Sigmoid colon (tissue), 7 donors: Measurements from ENCODE around the gene PAQR6. TPM values are rescaled to one million over a fixed set of nuclear protein-coding genes. Genes with fewer than 3 reads are reported as not detected.

Experiments used
- DNase-seq: peaks from one replicate; pipeline ENCODE4 v3.0.0-alpha.2; 2019
- H3K27ac ChIP-seq, 4 donors: fragments of 200-600 bp; sonication (generic); one replicate each; pipeline ENCODE4 v1.5.1; 2016 to 2019; ENCODE audit warnings: mild to moderate bottlenecking in 1 of 4
- H3K27me3 ChIP-seq, 3 donors: fragments of 200-600 bp; sonication (generic); one replicate each; pipeline ENCODE4 v1.5.1; 2019; ENCODE audit warnings: mild to moderate bottlenecking in 1 of 3
- H3K36me3 ChIP-seq, 4 donors: fragments of 200-600 bp; sonication (generic); one replicate each; pipeline ENCODE4 v1.5.1; 2016 to 2019
- H3K4me1 ChIP-seq, 4 donors: fragments of 200-600 bp; sonication (generic); one replicate each; pipeline ENCODE4 v1.5.1; 2017 to 2019
- H3K4me3 ChIP-seq, 4 donors: fragments of 200-600 bp; sonication (generic); one replicate each; pipeline ENCODE4 v1.5.1; 2017 to 2019; ENCODE audit warnings: mild to moderate bottlenecking in 2 of 4, moderate library complexity in 1 of 4
- H3K9me3 ChIP-seq, 4 donors: fragments of 200-600 bp in 3 of 4; sonication (generic) in 3 of 4; one replicate each; pipeline versions ENCODE4 v1.5.1 to v1.6.1; 2013 to 2019
- CTCF ChIP-seq, 4 experiments: fragments of 450-650 bp in 3 of 4; fragments of 200-600 bp in 1 of 4; IDR thresholded peaks; one replicate each; pipeline ENCODE4 v1.5.1; 2016 to 2019; ENCODE audit warnings: antibody characterized with exemption in 4 of 4, mild to moderate bottlenecking in 3 of 4, moderate library complexity in 2 of 4
- EP300 ChIP-seq, 4 donors: sonication (generic); formaldehyde crosslinking; IDR thresholded peaks; one replicate each; pipeline ENCODE4 v1.6.1; 2017; ENCODE audit warnings: antibody characterized with exemption in 4 of 4
- POLR2A ChIP-seq, 2 donors: fragments of 450-650 bp; IDR thresholded peaks; one replicate each; pipeline ENCODE4 v1.6.1; 2016; ENCODE audit warnings: antibody characterized with exemption in 2 of 2, mild to moderate bottlenecking in 2 of 2, moderate library complexity in 2 of 2
- POLR2AphosphoS5 ChIP-seq, 4 donors: sonication (generic); formaldehyde crosslinking; IDR thresholded peaks; one replicate each; pipeline ENCODE4 v1.6.1; 2017; ENCODE audit warnings: antibody characterized with exemption in 4 of 4
- WGBS, 2 donors: extraction: QIAGEN DNeasy Blood & Tissue Kit; methylation state at CpG; one replicate each; pipeline ENCODE4 v1.1.7; 2013; 5-methylcytosine and 5-hydroxymethylcytosine counted together
- intact Hi-C: fragments of 100-400 bp; cut with DNase I; formaldehyde crosslinking; loops from one replicate; pipeline ENCODE4 v1.15.1; 2023
- polyA plus RNA-seq, 3 donors: library from polyadenylated mRNA; stranded (reverse); fragments of 200-250 nt; gene quantifications; one replicate each; pipeline ENCODE4 v1.2.3, GENCODE V29; 2013
- total RNA-seq, 4 donors: library from RNA; depleted of rRNA; stranded (reverse); fragments of >200 nt; gene quantifications; one replicate each; pipeline ENCODE4 v1.1.0, GENCODE V29; 2016
- donor health status: healthy with polysubstance abuse.
- donor health status: Bipolar disorder and iron deficiency.
- donor health status: healthy.

PAQR6 gene
- total and polyA plus RNA-seq, 7 donors = 0.69 to 7.7 (median 3.4) TPM

DNA sequence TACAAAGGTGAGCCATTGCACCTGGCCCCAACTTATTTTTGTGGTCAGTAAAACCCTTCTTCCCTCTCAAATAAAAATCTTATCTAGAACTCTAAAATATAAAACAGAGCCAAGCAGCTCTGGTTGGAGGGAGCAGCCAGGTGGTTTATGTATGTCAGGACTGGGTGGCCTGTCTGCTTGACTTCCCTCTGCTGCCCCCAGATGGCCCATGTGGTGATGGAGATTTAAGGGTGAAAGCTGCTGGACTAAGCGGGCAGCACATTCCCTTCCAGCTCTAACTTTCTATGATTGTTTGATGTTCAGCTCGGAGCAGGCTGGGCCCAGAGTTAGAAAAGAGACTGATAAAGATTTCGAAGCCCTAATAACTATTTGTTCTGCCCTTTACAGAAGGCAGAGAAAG is 11.9 kb upstream of the PAQR6 start:
- Histone ChIP-seq H3K36me3 (peaks cover 37 to 99% (median 68%) of the 10 kb centered on the region in 4 donors), H3K4me3 (no peak overlapping the region), H3K4me1 (peaks cover 0 to 5% (median 0%) of the 10 kb centered on the region in 4 donors), H3K9me3 (no peaks in the 10 kb centered on the region), H3K27ac (no peak overlapping the region), H3K27me3 (no peaks in the 10 kb centered on the region)
- intact Hi-C loops = no loop called here
- DNase-seq = no peak
- 89 to 93% methylated on average over 3 of the region's 3 CpGs for WGBS, 2 donors
- no peak for TF ChIP-seq POLR2A (IDR thresholded peaks at IDR 0.05)
- TF ChIP-seq CTCF (IDR thresholded peaks at IDR 0.05) = no peak

- TF ChIP-seq EP300 (IDR thresholded peaks at IDR 0.05) = no peak
- TF ChIP-seq POLR2AphosphoS5 (IDR thresholded peaks at IDR 0.05) = no peak
- no peak for TF ChIP-seq CTCF (IDR thresholded peaks at IDR 0.05)
- no peak for TF ChIP-seq POLR2A (IDR thresholded peaks at IDR 0.05)
- no peaks in the 10 kb centered on the region for H3K9me3 ChIP-seq
- DNase-seq = no peak
- H3K36me3 ChIP-seq = peaks cover 37 to 100% (median 70%) of the 10 kb centered on the region in 4 donors
- no peak overlapping the region for H3K4me3 ChIP-seq
- WGBS, 2 donors = 97% methylated on average over 8 of the region's 8 CpGs
- H3K27me3 ChIP-seq = no peaks in the 10 kb centered on the region
- no peak overlapping the region for H3K27ac ChIP-seq
- intact Hi-C loops = no loop called here
- H3K4me1 ChIP-seq = peaks cover 0 to 5% (median 0%) of the 10 kb centered on the region in 4 donors
These were observed 11.0 kb upstream of the PAQR6 start for GRCh38 chr1:156258859-156259258.

DNA sequence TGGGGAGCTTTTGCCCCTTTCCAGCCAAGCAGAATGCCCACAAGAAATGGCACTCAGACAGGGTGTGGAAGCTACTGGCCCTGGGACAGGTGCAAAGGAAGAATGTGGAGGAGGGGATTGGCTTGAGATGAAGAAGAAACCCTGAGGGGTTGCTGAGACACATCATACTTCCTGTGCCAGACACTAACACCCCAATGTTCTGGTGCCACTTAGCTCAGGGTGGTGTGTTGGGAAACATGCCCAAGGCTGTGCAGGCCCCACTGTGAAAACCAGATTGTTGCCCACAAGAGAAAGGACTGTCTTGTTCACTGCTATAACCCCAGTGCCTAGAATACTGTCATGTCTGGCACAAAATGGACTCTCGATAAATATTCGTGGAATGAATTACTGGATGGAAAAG is 9.9 kb upstream of the PAQR6 start:
- 93 to 95% methylated on average over 2 of the region's 2 CpGs for WGBS, 2 donors
- TF ChIP-seq POLR2A (IDR thresholded peaks at IDR 0.05) (no peak), CTCF (IDR thresholded peaks at IDR 0.05) (no peak), EP300 (IDR thresholded peaks at IDR 0.05) (no peak), POLR2AphosphoS5 (IDR thresholded peaks at IDR 0.05) (no peak)
- no peak for DNase-seq
- H3K9me3 ChIP-seq = no peaks in the 10 kb centered on the region
- no peaks in the 10 kb centered on the region for H3K27me3 ChIP-seq
- H3K27ac ChIP-seq = no peak overlapping the region
- peaks cover 34 to 100% (median 71%) of the 10 kb centered on the region in 4 donors for H3K36me3 ChIP-seq
- intact Hi-C loops = no loop called here
- no peak overlapping the region for H3K4me3 ChIP-seq
- H3K4me1 ChIP-seq = no peaks in the 10 kb centered on the region

GRCh38 chr1:156253634-156254033 is 5.8 kb upstream of the PAQR6 start:
- intact Hi-C loops = no loop called here
- 93 to 94% methylated on average over 3 of the region's 3 CpGs for WGBS, 2 donors
- no peak overlapping the region for H3K4me3 ChIP-seq

More at GRCh38 chr1:156253634-156254033, 5.8 kb upstream of the PAQR6 start:
- no peak for TF ChIP-seq POLR2AphosphoS5 (IDR thresholded peaks at IDR 0.05)
- TF ChIP-seq CTCF (IDR thresholded peaks at IDR 0.05) = no peak
- no peak for TF ChIP-seq EP300 (IDR thresholded peaks at IDR 0.05)
- no peak for TF ChIP-seq POLR2A (IDR thresholded peaks at IDR 0.05)
- Histone ChIP-seq H3K27me3 (no peaks in the 10 kb centered on the region), H3K9me3 (no peaks in the 10 kb centered on the region), H3K4me1 (no peaks in the 10 kb centered on the region), H3K36me3 (peaks cover 40 to 96% (median 70%) of the 10 kb centered on the region in 4 donors), H3K27ac (no peak overlapping the region)
- DNase-seq = no peak
